Measurements from ENCODE around the gene SCN1B.
"Not testable (repeated sequence)": the region's sequence is repeated elsewhere in the genome, so short reads cannot be mapped to it uniquely, and the experiment has no call there.

Gene SCN1B

DNA sequence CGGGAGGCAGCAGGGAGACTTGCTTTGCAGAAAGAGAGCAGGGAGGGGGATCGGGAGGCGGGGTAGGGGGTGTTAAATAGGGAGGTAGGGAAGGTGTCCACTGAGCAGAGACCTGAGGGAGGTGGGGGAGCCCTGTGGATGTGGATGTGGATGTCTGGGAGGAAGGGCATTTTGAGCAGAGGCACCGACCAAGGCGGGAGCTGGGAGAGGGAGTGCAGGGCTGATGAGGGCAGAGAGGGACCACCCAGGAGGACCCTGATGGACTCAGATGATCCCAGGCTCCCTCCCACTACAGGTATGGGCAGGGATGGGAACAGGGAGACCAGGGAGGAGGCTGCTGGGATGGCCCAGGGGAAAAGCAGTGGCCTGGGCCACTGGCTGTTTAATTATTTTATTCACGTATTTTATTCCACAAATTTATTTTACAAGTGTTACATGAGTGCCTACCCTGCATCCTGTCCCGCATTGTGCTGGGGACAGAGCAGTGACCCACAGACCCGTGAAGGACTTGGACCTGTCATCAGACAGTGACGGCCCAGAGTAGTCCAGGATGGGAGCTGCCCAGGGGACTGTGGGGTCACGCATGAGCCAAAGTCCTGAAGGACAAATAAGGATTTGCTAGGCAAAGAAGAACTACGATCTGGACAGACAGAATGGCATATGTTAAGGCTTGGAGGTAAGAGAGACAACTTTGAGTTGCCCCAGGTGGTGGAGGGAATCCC lies 24.9 kb upstream of the SCN1B start:
- TF ChIP-seq, protein P1, sequence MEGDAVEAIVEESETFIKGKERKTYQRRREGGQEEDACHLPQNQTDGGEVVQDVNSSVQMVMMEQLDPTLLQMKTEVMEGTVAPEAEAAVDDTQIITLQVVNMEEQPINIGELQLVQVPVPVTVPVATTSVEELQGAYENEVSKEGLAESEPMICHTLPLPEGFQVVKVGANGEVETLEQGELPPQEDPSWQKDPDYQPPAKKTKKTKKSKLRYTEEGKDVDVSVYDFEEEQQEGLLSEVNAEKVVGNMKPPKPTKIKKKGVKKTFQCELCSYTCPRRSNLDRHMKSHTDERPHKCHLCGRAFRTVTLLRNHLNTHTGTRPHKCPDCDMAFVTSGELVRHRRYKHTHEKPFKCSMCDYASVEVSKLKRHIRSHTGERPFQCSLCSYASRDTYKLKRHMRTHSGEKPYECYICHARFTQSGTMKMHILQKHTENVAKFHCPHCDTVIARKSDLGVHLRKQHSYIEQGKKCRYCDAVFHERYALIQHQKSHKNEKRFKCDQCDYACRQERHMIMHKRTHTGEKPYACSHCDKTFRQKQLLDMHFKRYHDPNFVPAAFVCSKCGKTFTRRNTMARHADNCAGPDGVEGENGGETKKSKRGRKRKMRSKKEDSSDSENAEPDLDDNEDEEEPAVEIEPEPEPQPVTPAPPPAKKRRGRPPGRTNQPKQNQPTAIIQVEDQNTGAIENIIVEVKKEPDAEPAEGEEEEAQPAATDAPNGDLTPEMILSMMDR (IDR thresholded peaks at IDR 0.05; ENCODE audit: extremely low read depth, missing control alignments), result no peak
- no peak for DNase-seq (ENCODE audit: low spot score)

DNA sequence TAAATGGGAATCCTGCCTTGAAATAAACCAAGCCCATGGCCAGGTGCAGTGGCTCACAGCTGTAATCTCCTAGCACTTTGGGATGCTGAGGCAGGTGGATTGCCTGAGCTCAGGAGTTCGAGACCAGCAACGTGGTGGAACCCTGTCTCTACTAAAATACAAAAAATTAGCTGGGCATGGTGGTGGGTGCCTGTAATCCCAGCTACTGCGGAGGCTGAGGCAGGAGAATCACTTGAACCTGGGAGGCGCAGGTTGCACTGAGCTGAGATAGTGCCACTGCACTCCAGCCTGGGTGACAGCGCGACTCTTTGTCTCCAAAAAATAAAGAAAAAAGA lies 24.3 kb upstream of the SCN1B start:
- not testable (repeated sequence) for DNase-seq (ENCODE audit: low spot score)

DNA sequence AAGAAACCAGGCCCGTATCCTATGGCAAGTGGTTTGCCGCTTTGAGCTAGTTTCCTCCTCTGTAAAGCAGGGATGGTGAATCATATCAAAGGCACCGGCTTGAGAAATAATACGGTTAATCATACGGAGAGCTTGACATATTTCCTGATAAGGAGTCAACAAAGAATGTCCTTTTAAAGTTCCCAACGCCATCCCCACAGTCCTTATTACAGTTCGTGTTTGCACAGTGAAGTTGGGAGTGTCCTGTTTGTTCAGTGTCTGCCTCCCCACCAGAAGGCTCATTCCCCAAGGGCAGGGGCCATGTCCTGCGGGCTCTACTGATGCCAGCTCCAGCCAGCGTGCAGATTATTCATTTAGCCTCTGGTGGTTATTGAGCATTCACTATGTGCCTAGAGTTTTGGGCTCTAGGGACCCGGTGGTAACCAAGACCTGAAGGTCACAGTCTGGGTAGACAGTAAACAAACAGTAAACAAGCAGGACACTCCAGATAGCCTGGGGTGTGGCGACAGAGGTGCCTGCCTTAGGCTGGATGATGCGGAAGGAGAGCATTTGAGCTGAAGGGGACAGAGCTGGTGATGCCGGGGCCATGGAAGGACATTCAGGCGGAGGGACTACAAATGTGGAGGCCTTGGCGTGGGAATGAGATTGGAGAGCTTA lies 23.8 kb upstream of the SCN1B start:
- TF ChIP-seq, protein P1 (IDR thresholded peaks at IDR 0.05; ENCODE audit: extremely low read depth, missing control alignments), result no peak
- DNase-seq (ENCODE audit: low spot score), result no peak

- TF ChIP-seq, protein P1 (IDR thresholded peaks at IDR 0.05; ENCODE audit: extremely low read depth, missing control alignments), result no peak
- no peak for DNase-seq (ENCODE audit: low spot score)
Measured at GRCh38 chr19:35006999-35007365, 23.3 kb upstream of the SCN1B start.

- not testable (repeated sequence) for DNase-seq (ENCODE audit: low spot score)
Measured at GRCh38 chr19:35007427-35007826, 22.8 kb upstream of the SCN1B start.

GRCh38 chr19:35008891-35009341 lies 21.4 kb upstream of the SCN1B start:
- TF ChIP-seq, protein P1 (IDR thresholded peaks at IDR 0.05; ENCODE audit: extremely low read depth, missing control alignments), result no peak
- DNase-seq (ENCODE audit: low spot score), result no peak

- no peak for DNase-seq (ENCODE audit: low spot score)
- TF ChIP-seq, protein P1 (IDR thresholded peaks at IDR 0.05; ENCODE audit: extremely low read depth, missing control alignments), result no peak
Measured at GRCh38 chr19:35009424-35010415, 20.6 kb upstream of the SCN1B start.

DNA sequence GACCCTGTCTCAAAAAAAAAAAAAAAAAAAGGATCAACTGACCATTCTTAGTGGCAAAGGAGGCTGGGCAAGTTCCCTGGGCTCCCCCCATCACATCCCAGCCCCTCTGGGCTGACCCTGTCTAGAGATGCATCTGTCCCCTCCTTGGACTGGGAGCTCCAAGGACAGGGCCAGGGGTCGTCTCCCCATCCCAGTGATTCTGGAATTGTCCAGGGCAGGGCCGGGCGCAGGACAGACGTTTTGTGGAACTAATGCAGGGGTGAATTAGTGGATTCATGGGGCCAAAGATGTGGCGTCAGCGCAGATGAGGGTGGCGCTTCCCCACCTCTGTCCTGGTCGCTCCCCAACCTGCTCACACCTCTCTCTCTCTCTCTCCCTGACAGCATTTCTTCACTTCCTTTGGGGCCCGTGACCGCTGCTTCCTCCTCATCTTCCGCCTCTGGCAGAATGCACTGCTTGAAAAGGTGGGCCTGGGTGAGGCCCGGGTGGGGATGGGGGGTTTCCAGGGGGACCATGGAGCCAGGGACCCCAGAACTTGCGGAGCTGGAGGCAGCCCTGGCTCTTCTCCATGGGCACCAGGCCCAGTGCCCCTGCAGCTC lies 19.1 kb upstream of the SCN1B start:
- no peak for DNase-seq (ENCODE audit: low spot score)
- TF ChIP-seq, protein P1 (IDR thresholded peaks at IDR 0.05; ENCODE audit: extremely low read depth, missing control alignments), result no peak

Data from GM20000 (cell line).